ENCODE results near the gene ARL17B.
"Not testable (repeated sequence)": the region's sequence is repeated elsewhere in the genome, so short reads cannot be mapped to it uniquely, and the experiment has no call there.

GRCh38 chr17:46282635-46283034 is 78.9 kb downstream of the ARL17B start:
- TF ChIP-seq CTCF, POLR2A (IDR thresholded peaks at IDR 0.05): not testable (repeated sequence)
